HFF-Myc (cell line): ENCODE measurements around the gene TPRA1.

ENCODE experiments used
- DNase-seq: peaks from one replicate; pipeline ENCODE4 v3.0.0-alpha.2; 2011; ENCODE audit warnings: low read depth; ENCODE audit errors: extremely low read depth
- H3K4me3 ChIP-seq: replicated peaks from 2 replicates; pipeline ENCODE4 v1.5.1; 2011; ENCODE audit warnings: low read depth, mild to moderate bottlenecking, control low read depth, low read length
- TF ChIP-seq, protein P1 (sequence below): IDR thresholded peaks from 2 replicates; pipeline ENCODE4 v1.5.1; 2012; ENCODE audit warnings: mild to moderate bottlenecking, low read depth, low read length, control low read depth; ENCODE audit errors: missing control alignments

TPRA1 gene

GRCh38 chr3:127632035-127632820 lies 41.7 kb upstream of the TPRA1 start:
- no peak overlapping the region for H3K4me3 ChIP-seq
- TF ChIP-seq, protein P1, sequence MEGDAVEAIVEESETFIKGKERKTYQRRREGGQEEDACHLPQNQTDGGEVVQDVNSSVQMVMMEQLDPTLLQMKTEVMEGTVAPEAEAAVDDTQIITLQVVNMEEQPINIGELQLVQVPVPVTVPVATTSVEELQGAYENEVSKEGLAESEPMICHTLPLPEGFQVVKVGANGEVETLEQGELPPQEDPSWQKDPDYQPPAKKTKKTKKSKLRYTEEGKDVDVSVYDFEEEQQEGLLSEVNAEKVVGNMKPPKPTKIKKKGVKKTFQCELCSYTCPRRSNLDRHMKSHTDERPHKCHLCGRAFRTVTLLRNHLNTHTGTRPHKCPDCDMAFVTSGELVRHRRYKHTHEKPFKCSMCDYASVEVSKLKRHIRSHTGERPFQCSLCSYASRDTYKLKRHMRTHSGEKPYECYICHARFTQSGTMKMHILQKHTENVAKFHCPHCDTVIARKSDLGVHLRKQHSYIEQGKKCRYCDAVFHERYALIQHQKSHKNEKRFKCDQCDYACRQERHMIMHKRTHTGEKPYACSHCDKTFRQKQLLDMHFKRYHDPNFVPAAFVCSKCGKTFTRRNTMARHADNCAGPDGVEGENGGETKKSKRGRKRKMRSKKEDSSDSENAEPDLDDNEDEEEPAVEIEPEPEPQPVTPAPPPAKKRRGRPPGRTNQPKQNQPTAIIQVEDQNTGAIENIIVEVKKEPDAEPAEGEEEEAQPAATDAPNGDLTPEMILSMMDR, result no peak
- DNase-seq, result no peak

- H3K4me3 ChIP-seq, result no peak overlapping the region
- TF ChIP-seq, protein P1, result no peak
- no peak for DNase-seq
Observed at GRCh38 chr3:127630811-127631714, 40.5 kb upstream of the TPRA1 start.

DNA sequence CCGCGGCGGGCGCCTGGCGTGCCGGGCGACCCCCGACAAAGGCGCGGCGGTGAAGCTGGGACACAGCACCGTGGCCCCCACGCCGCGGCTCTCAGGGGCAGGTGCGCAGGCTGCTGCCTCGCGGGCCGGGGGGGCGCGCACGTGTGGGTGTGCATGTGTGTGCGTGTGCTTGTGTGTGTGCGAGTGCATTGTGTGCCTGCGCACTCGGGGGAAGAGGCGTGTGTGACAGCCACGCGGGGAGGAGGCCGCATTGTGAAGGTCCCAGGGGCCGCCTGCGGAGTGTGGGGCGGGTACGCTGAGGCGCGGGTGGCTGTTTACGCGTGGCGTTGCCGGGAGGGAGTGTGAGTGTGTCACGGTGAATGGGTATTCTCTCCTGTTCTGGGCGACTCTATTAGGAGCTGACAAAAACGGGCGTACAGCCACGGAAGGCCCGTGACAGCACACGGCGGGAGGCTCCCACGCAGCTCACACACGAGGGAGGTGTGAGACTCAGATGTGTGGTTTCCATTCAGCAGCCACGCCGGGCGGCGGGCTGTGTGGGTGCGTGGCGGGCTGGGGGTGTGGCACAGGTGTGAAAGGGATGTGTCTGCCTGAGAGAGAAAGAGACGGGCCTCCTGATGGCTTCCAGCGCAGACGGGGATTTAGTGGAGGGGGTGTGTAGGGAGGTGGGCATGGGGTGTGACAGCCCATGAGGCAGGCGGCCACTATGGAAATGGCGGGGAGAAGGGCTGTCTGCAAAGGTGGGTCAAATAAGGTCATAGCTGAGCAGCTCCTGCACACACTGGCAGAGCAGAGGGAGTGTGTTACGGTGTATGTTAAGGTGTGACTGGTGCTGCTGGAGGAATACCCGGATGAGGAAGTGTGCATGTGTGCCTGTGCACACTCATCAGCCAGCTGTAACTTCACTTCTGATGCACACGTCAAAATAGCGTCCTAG lies 39.2 kb upstream of the TPRA1 start:
- TF ChIP-seq, protein P1, result no peak
- no peak for DNase-seq
- peak overlapping the region; percentile 62 for H3K4me3 ChIP-seq

DNA sequence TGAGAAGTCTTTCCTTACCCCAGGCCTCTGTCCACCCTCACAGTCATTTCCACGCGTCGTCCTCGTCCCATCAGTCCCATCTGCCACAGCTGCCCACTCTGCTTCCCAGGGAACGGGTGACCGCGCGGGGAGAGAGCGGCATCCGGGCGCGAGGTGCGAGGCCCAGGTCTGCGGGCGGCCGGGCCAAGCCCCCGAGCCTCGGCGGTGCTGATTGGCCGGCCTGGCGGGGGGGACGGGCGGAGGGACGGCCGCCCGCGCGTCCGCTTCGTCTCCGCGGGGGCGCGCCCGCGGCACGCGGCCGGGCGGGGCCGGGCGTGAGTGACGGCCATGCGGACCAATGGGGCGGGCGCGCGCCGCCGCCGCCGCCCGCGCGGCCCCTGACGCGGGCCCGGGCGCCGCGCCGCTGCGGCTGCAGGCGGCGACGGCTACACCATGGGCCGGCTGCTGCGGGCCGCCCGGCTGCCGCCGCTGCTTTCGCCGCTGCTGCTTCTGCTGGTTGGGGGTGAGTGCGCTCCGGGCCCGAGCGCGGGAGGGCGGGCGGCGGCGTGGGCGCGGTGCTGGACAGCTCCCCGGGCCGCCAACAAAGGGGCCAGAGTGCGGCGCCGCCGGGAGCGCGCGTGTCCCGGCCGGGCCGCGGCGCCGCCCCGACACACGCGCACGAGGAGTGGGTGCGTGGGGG lies 38.4 kb upstream of the TPRA1 start, which contains the start of gene PODXL2:
Gene PODXL2, plus strand, starts transcription at position 398 of the 679 bp plus-strand sequence. Its CDS starts 35 bp downstream, at position 433.
- no peak for DNase-seq
- TF ChIP-seq, protein P1, result no peak
- H3K4me3 ChIP-seq, result peak within 1 kb of the TSS; percentile 62

- TF ChIP-seq, protein P1, result no peak
- no peak overlapping the region for H3K4me3 ChIP-seq
- no peak for DNase-seq
Observed at GRCh38 chr3:127628426-127628787, 37.9 kb upstream of the TPRA1 start.
